ENCODE measurements around the gene PHF1.

Gene PHF1

DNA sequence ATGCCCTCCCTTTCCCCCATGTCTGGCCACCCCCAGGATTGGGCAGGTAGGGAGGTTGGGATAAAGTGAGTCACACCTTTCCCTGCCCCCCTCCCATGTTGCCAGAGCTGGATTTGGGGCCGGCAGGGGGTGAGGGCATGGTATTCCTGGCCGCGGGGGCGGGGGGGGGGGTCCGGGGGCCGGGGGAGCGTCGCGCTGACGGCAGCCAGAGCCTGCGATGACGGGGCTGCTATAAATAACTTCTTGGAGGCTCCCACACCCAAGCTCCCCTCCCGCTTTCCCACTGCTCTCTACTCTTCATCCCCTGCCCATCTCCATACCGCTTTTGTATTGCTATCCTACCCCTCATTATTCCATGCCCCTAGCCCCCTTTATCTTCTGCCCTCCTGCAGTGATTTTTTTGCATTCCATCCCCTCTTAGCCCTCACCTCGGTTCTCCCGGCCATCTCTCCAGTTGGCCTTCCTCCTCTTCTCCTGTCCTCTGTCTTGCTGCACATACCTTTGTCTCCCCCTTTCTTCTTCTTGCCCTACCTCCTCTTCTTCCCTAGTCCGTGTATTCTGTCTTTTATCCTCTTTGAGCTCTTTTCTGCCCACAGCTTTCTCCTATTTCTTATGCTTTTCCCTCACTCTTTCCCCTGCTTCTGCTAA, 22.9 kb downstream of the PHF1 start:
- no peak for FAIRE-seq

DNA sequence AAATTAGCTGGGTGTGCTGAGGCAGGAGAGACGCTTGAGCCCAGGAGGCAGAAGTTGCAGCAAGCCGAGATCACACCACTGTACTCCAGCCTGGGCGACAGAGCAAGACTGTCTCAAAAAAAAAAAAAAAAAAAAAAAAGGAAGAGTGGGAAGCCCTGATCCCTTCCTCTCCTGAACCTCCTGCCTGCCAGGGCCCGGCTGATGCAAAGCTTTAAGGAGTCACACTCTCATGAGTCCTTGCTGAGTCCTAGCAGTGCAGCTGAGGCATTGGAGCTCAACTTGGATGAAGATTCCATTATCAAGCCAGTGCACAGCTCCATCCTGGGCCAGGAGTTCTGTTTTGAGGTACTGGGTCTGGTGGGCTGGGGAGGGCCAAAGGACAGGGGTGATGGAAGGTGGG, 24.1 kb downstream of the PHF1 start:
- FAIRE-seq, result no peak

DNA sequence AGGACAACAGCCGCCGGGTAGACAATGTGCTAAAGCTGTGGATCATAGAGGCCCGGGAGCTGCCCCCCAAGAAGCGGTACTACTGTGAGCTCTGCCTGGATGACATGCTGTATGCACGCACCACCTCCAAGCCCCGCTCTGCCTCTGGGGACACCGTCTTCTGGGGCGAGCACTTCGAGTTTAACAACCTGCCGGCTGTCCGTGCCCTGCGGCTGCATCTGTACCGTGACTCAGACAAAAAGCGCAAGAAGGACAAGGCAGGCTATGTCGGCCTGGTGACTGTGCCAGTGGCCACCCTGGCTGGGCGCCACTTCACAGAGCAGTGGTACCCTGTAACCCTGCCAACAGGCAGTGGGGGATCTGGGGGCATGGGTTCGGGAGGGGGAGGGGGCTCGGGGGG, 26.9 kb downstream of the PHF1 start:
- FAIRE-seq, result no peak

DNA sequence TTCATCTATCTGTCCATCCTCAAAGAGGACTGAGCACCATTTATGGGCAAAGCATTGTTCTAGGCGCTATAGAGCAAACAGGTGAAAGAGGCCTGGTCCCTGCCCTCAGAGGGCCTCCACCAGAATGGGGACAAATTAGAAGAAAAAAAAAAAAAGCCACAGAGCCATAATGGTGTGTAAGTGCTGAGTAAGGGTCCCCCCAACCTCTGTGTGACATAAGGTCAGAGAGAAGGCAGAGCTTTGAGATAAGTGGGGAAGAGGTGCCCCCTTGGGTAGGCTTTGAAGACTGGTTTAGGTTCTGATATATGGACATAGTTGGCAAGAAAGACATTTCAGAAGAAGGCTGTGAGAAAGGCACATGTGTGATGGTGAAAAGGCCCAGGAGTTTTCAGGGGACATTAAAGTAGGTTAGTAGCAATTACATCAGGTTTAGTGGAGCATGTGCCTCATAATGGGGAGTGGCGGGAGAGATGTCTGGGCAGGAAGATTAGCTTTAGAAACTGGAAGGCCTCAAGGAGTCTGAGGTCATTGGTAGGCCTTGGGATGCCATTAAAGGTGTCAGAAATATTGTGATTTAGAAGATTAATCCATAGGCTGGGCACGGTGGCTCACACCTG, 28.3 kb downstream of the PHF1 start:
- no peak for FAIRE-seq

DNA sequence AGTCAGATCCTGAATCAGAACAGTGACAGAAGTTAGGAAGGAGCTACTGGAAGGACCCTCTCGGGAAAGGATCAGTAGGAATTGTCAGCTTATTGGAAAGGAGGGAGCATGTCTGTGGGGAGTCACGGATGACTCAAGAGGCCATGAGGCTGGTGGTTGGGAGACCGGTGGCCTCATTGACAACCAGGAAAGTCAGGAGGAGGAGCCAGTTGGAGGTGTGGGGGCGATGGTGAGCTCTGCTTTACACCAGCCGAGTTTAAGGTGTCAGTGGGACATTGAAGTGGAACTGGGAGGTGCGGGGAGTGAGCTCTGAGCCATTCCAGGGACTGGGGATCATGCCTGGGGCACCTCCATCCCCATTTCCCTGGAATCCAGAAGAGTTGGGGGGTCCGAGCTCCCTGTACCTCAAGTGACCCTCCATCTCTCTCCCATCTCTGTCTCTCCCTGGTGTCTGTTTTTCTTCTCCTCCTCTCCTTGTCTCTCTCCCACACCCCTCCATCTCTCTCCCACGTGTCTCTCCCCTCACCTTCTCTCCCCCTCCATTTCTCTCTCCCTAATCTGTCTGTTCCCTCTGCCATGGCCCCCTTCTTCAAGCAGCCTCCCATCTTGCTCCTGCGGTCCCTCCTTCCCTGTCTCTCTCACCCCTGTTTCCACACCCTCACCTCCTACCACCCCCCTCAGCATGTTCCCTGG, 29.3 kb downstream of the PHF1 start:
- no peak for FAIRE-seq

DNA sequence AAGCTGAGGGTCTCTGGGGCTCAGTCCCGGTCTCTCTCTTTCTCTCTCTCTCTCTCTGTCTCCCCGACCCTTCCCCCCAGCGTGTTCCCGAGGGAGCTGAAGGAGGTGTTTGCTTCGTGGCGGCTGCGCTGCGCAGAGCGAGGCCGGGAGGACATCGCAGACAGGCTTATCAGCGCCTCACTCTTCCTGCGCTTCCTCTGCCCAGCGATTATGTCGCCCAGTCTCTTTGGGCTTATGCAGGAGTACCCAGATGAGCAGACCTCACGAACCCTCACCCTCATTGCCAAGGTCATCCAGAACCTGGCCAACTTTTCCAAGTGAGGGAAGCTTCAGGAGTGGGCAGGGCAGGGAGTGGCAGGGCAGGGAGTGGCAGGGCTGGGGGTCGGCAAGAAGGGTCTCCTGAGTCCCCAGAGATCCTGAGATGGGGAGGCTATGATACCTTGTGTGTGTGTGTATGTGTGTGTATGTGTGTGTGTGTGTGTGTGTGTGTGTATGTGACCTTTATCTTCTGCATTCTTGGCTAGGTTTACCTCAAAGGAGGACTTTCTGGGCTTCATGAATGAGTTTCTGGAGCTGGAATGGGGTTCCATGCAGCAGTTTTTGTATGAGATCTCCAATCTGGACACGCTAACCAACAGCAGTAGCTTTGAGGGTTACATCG, 30.0 kb downstream of the PHF1 start:
- FAIRE-seq, result no peak

DNA sequence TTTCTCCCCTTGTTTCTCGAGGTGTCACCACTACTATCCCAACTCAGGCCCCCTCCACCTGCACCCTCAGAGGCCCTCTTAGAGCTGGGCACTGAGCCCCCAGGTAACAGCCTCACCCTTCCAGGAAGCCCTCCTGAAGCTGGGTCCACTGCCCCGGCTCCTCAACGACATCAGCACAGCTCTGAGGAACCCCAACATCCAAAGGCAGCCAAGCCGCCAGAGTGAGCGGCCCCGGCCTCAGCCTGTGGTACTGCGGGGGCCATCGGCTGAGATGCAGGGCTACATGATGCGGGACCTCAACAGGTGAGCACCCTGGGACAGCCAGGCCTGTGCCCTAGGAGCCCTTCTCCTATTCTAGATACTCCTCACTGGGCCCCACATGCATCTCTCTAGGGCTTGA, 30.6 kb downstream of the PHF1 start:
- no peak for FAIRE-seq

DNA sequence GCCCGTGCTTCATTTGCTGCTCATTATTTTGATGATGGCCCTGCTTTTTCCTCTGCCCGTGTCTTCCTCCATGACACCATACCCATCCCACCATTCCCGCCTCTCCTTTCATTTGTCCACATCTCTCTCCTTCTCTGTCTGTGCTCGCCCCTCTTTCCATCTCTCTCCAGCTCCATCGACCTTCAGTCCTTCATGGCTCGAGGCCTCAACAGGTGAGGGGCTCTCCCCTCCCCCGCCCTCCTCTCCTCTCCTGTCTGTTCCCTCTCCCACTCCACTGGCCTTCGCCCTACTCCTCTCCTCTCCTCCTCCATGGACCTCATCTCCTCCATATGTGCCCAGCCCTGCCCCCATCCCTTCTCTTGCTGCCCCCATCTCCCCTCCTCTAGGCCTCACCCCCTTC, 31.5 kb downstream of the PHF1 start:
- no peak for FAIRE-seq

DNA sequence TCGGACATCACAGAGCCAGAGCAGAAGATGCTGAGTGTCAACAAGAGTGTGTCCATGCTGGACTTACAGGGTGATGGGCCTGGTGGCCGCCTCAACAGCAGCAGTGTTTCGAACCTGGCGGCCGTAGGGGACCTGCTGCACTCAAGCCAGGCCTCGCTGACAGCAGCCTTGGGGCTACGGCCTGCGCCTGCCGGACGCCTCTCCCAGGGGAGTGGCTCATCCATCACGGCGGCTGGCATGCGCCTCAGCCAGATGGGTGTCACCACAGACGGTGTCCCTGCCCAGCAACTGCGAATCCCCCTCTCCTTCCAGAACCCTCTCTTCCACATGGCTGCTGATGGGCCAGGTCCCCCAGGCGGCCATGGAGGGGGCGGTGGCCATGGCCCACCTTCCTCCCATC, 32.2 kb downstream of the PHF1 start:
- no peak for FAIRE-seq

DNA sequence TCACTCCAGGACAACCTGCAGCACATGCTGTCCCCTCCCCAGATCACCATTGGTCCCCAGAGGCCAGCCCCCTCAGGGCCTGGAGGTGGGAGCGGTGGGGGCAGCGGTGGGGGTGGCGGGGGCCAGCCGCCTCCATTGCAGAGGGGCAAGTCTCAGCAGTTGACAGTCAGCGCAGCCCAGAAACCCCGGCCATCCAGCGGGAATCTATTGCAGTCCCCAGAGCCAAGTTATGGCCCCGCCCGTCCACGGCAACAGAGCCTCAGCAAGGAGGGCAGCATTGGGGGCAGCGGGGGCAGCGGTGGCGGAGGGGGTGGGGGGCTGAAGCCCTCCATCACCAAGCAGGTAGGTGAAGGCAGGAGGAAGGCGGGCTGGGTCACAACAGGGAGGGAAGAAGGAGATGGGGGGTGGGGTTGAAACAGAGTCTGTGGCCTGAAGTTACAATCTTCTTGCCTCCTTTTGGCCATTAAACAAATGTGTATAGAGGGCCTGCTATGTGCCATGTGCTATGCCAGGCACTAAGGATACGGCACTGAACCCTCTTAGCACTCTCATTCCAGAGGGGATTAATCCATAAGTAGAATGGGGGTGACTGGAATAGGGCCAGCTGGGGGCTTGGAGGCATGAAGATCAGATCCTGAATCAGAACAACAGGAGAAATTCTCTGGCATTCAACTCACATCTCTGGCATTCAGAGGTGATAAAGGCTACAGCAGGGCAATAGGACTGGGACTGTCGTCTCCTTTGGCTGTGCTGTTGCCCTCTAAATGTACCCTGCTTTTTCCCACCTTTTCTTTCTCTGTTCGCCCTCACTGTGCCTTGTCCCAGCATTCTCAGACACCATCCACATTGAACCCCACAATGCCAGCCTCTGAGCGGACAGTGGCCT, 33.0 kb downstream of the PHF1 start:
- no peak for FAIRE-seq

DNA sequence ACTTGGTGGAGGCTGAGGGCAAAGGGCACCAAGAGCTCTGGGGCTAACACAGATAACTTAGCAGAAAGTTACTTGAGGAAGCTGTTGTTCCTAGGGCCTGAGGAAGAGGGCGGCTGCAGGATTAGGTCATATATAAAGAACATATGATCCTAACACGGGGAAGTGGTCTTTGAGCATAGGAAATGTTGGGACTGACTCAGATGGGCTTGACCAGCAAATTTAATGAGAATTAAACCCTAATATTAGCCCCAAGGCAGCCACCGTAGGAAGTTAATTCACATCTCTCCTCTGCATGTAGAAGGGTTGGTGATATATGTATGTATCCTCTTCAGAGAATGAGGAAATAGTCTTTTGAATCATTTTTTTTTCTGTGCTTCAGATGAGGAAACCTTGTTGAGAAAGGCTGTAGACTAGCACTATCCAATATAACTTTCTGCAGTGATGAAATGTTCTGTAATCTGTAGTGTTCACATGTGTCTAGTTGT, 34.3 kb downstream of the PHF1 start:
- no peak for FAIRE-seq

DNA sequence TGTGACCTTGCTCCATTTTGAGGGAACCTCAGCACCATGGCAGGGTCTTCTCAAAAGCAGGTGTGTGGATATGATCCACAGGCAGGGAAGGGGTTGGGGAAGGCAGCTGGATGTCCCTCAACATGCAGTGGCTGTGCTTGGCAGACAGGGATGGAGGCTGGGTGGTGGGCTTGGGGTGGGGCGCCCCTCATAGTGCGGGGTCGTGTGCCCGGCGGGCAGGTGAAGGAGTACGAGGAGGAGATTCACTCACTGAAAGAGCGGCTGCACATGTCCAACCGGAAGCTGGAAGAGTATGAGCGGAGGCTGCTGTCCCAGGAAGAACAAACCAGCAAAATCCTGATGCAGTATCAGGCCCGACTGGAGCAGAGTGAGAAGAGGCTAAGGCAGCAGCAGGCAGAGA, 35.5 kb downstream of the PHF1 start:
- FAIRE-seq, result no peak

DNA sequence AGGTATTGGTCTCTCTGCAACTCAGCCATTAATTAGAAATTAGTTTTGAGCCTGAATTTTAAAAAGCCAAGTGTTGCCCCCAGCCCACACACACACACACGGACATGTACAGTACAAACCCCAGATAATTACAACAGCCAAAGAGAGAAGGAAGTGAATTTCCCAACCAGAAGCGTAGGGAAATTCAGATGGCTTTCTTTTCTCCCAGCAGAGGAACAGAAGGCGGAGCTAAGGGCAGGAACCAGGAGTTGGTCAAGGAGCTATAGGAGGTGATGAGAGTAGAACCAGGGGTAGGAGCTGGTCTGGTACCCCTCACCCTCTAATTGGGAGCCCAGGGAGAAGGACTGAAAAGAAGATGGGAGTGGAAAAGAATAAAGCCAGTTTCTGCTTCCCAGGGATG, 39.6 kb downstream of the PHF1 start:
- FAIRE-seq, result no peak

DNA sequence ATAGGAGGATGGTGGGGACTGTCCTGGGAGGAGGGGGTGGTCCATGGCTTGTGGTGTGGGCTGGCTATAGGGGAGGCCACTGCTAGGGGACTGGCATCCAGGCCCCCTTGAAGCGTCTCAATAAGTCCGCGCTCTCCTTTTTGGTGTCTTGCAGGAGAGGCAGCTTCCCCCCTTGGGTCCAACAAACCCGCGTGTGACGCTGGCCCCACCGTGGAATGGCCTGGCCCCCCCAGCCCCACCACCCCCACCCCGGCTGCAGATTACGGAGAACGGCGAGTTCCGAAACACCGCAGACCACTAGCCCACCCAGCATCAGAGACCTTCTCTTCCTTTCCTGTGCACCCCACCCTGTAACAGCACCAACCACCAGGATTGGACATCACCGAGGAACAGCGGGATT, 40.8 kb downstream of the PHF1 start:
- FAIRE-seq, result no peak

DNA sequence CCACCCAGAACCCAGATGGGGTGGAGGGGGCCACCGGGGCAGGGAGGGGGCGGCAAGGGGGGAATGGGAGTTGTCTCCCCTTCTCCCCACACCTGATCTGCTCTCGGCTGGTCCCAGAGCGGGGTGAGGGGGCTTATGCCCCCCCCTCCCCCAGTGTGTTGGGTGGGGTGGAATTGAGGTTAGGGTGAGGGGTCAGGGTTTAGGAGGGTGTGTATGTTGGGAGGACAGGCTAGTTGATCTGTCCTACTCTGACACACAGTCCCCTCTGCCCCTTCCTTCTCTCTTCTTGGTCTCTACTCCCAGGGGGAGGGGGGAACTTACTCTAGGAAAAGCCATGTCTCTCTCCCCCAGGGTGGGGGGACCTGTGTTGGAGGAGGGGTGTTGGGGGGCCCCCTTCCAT, 41.7 kb downstream of the PHF1 start:
- no peak for FAIRE-seq

DNA sequence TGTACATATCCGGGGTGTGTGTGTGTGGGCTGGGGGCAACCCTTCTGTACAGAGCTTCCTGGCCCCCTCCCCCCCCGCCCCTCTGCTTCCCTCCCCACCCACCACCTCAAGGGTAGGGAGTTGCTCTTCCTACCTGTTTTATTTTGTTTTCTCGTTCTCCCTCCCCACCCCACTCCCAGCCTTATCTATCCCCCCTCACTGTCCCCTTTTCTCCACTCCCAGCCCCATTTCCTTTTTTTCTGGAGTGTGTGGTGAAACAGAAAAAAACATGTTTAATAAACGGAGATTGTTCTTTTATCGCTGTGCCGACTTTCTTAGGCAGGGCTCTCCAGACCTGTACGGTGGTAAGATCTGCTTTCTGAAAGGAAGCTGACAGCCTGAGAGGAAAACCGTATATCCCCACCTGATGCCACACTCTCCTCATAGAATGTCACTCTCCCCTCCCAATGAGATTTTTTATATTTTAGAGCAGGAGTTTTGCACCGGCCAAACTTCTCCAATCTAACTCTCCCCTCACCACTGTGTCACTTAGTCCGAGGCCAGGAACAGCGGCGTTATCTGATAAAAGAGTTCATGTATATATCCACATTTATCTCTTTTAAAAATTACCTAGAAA, 42.7 kb downstream of the PHF1 start:
- FAIRE-seq, result no peak

DNA sequence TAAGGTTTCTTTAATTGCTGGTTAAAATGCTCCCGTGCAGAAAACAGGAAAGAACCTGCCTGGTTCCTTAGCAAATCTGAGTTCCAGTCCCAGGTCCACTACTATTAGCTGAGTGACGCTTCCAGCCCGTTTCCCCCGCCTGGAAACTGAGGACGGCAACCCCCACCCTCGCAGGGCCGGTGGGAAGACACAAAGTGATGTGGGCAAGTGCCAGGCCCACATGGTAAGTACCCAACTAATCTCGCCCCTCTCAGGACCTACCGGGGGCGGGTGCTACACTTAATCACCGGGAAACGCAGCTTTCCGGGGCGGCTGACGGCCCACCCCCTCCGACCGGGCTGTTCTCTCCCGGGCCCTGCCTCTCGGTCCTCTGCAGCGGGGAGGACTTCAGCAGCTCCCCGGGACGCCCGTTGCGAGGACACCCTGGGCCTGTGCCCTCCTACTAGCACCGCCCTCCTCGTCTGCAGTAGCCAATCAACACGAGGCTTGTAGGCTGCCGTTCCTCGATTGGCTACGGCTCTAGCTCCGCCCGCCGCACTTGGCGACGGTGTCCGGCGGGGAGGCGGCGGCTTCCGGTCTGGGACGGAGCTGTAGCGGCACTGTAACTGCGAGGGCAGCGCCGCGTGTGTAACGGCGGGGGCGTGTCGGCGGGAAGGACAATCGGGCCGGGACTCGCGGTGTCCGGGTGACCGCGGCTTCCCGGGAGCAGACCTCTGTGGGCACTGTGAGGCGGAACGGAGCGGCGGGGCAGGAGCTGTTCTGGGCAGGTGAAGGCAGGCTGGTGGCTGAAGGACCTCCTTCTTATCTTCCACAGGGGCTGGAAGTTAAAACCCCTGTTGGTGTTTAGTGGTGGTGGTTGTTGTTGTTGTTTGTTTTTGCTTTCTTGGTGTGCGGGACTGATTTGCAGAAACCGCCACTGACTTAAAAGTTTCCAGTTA, 43.5 kb downstream of the PHF1 start, which contains the start of gene ZBTB9:
ZBTB9 (plus strand) TSS at position 568 of the 938 bp plus-strand sequence. CDS start 525 bp downstream, outside the sequence.
- peak; percentile 97 for FAIRE-seq

DNA sequence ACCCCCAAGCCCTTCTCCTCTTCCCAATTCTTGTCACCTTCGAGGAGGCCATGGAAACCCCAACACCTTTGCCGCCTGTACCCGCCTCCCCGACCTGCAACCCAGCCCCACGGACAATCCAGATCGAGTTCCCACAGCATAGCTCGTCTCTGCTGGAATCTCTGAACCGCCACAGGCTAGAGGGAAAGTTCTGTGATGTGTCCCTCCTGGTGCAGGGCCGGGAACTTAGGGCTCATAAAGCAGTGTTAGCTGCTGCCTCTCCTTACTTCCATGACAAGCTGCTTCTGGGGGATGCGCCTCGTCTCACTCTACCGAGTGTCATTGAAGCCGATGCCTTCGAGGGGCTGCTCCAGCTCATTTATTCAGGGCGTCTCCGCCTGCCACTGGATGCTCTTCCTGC, 44.2 kb downstream of the PHF1 start:
- no peak for FAIRE-seq

DNA sequence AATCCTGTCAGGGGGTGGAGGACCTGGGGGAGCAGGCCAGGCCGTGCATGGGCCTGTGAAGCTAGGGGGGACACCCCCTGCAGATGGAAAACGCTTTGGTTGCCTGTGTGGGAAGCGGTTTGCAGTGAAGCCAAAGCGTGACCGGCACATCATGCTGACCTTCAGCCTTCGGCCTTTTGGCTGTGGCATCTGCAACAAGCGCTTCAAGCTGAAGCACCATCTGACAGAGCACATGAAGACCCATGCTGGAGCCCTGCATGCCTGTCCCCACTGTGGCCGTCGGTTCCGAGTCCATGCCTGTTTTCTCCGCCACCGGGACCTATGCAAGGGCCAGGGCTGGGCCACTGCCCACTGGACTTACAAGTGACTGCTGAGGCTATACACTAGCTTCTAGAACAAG, 45.3 kb downstream of the PHF1 start:
- FAIRE-seq, result no peak

DNA sequence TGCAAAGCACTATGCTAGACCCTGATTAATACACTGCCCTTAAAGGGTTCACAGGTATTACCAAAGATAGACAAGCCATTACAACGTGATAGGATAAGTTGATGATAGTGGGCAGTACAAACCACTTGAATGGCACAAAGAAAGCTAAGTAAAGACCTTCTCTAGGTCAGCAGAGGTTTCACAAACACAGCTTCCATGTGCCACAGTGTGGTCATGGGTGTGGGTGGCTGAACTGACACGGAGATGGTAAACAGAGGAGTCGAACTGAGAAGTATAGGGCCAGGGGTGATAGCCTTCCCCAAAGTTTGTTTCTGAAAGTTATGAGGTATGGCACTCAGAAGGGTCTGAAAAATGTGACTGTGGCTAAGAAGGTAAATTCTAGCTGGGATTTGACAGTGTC, 47.9 kb downstream of the PHF1 start:
- no peak for FAIRE-seq

DNA sequence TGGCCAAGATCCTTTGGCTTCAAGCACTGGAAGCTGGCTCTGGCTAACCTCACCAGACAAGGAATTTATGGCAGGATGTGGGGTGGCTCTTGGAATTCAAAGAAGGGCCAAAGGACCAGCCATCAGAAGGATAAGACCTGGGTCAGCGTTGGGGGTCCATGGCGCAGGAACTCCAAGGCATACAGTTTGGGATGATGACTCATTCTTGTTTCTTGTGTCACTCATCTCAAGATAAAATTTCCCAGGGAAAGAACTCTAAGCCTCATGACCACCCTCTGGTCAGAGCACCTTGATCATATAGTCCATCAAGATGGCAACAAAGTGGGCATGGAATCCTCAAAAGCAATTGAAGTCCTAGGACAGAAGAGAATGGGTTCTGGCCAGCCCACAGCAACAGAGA, 48.4 kb downstream of the PHF1 start:
- no peak for FAIRE-seq

Data from G401.6 (cell line).